Measurements from ENCODE around the gene NBL1.

NBL1 gene

DNA sequence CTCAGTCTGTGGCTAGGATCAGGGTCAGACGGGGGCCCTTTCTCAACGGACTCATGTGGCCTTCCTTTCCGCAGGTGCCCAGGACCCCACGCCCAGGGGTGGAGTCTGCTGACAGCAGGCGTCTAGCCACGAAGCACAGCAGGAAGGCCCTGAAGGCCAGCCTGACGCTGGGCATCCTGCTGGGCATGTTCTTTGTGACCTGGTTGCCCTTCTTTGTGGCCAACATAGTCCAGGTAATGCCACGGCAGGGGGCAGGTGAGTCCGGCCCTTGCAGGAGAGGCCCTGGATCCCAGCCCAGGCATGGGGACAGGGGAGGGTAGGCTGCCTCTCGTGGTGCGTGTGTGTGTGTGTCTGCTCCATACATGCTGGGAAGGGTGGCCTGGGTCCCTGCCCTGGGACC is 34.4 kb downstream of the NBL1 start:
- no peak for DNase-seq

DNA sequence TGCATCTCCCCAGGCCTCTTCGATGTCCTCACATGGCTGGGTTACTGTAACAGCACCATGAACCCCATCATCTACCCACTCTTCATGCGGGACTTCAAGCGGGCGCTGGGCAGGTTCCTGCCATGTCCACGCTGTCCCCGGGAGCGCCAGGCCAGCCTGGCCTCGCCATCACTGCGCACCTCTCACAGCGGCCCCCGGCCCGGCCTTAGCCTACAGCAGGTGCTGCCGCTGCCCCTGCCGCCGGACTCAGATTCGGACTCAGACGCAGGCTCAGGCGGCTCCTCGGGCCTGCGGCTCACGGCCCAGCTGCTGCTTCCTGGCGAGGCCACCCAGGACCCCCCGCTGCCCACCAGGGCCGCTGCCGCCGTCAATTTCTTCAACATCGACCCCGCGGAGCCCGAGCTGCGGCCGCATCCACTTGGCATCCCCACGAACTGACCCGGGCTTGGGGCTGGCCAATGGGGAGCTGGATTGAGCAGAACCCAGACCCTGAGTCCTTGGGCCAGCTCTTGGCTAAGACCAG is 34.9 kb downstream of the NBL1 start:
- no peak for DNase-seq

DNA sequence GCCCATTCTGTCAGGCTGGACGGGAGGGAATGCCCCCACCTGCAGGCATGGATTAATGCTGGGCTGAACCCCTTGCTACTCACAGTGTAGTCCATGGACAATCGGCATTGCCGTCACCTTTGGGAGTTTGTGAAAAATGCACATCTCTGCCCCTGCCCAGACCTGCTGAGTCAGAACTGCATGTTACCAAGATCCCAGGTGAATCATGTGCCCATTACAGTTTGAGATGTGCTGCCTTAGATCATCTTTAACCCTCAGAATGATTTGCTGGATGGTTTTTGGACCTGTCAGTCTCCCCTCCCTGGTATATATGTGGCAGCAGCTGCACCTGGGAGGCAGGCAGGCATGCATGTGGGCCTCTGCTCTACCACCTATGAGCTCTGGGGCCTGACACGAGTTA is 35.6 kb downstream of the NBL1 start:
- no peak for DNase-seq

DNA sequence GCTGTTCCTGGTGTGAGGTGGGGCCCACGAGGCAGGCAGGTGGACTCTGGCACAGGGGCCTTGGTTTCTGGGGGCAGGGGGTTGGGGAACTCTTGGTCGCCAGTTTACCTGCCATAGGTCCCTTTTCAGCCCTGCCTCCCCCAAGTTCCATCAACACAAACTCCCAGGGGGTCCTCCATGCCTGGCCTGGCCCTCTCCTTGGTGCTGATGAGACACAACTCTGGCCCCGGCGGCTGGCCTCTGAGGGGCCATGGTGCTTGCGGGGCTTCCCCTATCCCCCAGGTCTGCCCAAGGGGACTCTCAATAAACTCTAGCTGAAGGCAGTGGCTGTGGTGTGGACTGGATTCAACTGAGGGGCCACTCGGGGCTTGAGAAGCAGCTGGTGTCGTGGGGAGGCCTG is 36.5 kb downstream of the NBL1 start:
- no peak for DNase-seq

DNA sequence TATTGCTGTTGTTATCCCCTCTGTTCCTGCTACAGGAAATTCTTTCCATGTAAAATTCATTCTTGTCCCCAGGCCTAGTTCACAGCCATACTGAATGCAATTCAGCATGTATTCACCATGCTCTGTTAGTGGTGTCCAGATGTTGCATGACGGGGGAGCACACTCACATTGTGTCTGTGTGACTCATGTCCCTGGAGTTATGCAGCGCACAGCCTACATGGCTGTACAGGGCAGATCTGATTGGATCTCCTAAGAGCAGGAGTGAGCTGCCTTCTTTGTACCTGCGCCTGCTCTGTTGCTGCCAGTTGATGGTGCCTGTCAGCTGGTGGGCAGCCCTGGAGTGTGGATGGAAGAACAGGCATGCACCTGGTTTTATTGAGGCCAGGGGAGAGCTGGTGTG is 38.1 kb downstream of the NBL1 start:
- no peak for DNase-seq

DNA sequence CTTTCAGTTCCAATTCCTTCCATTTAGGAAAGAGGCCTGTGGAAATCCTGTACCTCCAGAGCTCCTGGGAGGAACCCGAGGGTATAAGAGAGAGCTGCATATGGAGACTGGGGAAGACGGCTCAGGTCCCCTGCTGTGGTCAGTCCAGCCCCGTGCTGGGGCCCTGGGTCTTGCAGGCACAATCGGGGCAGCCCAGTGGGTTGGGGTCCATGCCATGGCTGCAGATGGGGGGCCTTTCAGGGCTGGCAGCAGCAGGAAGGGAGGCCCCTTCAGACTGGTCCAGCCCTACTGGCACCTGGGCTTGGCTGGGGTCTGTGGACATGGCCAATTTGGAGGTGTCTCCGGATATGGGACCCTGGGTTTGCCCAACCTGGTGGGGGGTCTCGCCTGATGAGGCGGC is 38.8 kb downstream of the NBL1 start:
- no peak for DNase-seq

DNA sequence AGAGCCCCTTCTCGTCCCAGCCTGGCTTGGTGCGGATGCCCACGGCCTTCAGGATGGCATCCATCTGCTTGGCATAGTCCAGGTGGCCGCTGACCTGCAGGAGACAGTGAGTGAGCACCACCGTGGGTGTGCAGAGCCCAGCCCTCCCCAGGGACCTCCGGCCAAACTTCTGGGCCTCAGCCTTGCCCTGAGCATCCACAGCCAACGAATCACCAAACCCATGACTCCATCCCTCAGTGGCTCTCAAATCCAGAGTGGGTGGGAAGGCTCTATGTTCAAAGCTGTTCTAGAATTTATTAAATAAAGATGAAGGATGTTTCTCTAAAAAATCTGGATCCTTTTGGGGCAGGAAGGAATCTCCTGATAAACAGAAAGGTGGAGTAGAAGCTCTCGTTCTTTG is 39.2 kb downstream of the NBL1 start:
- no peak for DNase-seq

DNA sequence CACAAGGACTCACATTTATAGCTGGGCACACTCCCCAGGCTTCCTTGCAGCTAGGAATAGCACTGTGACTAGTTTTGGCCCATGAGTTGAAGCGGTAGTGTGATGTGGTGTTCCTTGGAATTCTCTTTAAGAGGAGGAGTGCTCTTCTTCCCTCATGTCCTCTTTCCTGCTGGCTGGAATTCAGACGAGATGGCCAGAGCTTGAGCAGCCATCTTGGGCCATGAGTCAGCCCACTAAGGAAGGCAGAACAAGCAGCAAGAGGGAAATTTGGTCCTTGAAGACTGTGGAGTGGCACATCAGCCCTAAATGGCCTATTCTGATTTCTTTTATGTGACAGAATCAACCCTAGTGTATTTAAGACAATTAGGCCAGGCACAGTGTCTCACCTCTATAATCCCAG is 40.6 kb downstream of the NBL1 start:
- DNase-seq: no peak

DNA sequence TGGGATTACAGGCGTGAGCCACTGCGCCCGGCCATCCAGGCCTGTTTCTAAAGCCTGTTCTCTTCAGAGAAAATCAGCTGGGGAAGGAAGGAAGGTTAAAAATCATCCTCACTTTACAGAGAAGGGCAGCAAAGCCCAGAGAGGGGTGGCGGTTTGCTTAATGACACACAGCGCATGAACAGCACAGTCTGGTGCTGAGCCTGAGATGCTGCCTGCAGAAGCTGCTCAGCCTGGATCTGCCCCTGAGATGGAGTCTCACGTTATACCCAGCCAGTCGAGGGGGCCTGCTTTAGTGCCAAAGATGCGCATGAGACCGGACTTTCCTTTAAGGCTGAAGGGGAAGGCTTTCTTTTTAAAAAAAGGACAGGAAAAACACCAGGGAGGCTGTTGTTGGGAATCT is 41.9 kb downstream of the NBL1 start:
- DNase-seq: no peak

DNA sequence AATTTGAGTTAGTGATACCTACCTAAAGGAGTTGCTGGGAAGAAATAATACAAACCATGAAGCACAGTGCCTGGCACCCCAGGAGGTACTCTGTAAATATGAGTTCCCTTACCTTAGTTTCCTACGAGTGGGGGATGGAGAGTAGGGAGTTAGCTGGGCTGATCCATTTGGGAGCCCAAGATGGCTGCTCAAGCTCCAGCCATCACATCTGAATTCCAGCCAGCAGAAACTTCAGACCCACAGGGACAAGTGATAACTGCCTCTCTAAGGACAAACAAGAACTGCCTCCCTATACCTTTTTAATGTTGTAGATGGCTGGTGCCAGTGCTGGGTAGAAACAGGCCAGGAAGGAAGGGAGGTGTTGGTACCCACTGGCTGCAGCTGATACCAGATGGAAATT is 43.3 kb downstream of the NBL1 start:
- no peak for DNase-seq

DNA sequence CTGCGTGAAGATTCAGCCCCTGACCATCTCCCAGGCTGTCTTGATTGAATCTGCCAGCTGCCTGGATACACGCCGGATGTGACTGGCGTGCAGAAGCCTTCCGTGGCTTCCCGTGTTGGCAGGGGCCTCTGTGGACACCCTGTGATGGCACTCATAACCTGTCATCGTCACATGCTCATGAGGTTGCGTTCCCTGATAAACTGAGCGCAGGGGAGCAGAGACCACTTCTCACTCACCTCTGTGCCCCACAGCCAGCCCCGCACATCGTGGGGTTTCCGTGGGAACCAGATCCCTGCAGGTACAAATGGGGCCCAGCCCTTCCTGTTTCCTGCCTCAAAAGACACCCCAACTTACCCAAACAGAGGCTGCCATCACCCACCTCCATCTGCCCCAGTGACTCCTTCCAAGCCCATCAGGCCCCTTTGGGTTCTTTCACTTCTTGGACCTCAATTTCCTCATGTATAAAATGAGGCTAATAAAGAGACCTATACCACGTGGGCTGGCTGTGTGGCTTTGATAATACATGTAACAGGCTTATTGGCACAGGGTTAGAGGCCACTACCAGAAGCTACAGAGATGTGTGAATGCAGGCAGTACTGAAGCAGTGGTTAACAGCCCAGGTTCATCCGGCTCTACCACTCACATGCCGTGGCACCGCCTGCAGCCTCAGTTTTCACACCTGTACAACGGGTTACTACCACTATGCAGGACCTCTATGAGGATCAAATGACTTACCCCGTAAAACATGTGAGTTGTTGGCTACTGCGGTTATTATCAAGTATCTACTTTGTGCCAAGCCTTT is 44.1 kb downstream of the NBL1 start:
- no peak for DNase-seq

DNA sequence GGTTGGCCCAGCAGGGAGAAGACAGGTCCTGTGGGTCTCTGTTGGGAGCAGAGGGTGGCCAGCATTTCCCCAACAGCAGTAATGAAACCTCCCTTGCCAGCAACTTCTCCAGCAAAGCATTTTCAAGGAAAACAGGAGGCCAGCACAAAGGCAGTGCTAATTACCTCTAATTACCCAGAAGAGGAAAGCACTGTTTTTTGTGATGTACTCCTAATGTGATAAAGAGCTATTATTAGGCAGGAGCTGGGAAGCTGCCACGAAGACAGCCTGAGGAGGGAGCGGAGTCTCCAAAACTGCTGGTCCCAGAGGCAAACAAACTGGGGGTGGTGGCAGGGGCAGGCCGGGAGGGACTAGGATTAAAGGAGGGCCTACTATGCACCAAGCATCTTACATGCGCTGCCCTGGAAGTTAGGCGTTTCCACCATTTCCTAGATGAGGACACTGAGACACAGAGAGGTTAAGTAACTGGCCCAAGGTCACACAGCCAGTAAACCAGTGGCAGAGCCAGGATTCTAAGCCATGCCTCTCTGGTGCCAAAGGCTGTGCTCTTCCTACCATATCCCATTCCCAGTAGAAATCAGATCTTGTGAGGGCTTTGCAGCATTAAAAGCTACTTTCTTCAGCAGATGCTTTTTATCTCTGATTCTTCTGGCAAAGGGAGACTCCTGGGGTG is 45.1 kb downstream of the NBL1 start:
- no peak for DNase-seq

DNA sequence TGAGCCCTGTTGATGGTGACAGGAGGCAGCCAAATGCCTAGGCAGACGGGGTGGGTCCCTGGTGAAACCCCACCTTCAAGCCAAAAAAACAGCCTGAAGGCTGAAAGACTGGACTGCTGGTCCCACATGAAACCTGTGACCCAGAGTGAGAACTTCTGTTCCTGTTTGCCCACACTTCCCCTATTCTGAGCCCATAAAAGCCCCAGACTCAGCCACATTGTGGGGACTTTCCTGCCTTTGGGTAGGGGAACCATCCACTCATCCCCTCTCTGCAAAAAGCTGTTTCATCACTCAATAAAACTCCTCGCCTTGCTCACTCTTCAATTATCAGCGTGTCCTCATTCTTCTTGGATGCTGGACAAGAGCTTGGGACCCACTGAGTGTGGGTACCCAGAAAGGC is 45.7 kb downstream of the NBL1 start:
- DNase-seq: no peak

DNA sequence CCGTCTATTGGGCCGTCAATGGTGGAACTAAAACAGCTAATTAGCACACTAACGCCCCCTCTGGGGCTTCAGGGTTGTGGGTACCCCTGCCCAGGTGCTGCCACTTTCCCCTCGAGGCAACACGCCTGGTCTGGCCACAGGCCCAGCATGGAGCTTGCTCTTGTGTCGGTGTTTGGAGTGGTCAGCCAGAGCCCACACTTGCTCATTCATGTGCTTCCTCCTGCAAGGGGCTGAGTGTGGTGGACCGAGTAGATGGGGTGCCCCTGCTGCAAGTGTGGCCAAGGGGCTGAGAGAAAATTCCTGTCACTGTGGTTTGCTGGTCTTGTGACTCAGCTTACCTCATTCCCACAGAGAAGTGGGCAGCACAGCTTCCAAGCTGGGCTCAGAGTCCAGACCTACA is 46.2 kb downstream of the NBL1 start:
- no peak for DNase-seq

DNA sequence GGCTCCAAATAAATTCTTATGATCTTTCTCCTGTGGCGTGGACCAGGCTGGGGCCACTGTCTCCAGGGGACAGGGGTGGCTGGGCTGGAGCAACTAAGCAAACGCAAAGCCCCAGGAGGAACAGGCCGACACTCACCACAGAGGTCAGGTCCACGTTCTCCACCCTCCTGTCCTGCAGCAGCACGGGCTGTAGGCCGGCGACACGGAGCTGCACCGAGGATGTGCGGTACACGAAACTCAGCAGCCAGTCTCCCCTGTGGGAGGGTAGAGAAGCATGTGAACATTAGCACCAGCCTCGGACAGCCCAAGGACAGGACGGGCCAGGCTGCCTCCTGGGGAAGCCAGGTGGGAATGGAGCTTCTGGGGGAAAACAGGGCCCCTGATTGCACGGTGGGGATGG is 50.2 kb downstream of the NBL1 start:
- no peak for DNase-seq

DNA sequence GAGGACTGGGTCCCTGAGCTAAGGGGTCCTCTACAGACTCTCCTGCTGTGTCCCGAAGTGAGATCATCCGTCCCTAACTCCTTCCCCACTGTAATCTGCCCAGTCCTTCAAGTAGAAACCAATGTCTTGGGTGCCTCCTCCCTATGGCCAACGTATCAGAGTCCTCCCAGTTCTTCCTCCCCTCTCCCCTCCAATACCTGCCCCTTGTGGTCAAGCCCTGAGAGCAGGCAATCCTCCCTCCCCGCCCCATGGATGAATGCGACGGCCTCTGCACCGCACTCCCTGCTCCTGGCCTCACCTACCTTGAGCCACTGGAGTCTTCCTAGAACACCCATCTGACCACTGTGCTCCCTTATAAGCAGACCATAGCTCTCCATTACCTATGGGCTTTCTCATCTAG is 51.7 kb downstream of the NBL1 start:
- no peak for DNase-seq

DNA sequence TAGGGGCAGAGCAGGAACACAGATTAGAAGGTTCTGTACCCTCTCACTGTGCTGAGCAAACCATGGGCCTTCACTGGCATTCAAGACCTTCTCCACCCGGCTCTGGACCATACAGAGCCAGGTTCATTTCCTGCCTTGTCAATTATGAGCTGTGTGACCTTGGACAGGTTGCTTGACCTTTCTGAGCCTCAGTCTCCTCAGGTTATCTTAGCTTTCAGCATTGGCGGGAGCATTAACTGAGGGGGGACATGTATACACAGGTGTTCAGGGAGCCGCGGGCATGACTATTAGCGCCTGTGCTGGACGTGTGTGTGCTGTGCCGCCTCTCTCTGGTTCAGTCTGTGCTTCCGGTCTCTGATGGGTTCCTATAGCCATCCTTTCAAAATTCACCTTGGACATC is 52.7 kb downstream of the NBL1 start:
- no peak for DNase-seq

DNA sequence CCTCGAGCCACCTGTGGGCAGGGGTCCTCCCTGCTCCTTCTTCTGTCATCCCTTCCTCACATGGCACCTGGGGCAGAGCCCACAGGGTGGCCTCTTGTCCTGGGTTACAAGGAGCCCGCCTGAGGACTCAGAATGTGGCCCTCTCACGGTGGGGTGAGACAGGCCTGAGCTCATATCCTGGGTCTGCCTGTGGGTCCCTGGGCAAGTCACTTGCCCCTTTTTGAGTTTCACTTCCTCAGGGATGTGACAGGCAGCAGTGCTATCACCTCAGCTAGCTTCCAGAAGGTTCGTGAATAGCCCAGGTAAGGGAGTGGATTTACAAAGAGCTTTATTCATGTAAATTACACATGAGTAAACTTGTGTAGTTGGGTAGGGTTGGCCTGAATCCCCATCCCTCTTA is 54.1 kb downstream of the NBL1 start:
- DNase-seq: no peak

DNA sequence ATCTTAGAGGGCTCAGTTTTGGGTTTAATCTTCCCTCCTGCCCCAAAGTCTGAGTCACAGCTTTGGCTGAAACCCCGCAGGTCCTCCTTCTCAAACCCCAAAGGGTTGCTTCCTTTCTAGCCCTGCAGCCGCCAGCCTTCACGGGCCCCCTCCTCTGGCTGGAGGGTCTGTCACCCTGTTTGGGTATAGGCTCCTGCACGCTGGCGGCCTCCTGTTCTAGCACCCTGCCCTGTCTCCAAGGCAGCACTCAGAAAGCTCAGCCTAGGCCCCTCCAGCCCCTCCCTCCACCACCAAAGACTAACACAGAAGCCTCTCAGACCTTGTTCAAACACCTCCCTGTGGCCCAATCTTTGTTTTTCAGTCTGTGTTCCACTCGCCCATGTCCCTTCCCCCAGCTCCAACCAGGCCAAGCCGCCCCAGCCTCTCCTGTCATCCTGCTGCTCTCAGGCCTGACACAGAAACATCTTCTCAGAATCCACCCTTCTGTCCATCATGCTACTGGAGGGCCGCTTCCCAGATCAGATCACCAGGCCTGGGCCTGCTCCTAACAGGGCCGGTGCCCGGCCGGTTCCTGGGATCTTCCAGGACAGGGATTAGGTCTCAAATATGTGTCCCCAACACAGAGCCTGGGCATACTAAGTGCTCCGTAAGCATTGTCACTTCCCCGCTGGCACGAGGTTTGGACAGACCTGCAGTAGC is 56.1 kb downstream of the NBL1 start:
- no peak for DNase-seq

DNA sequence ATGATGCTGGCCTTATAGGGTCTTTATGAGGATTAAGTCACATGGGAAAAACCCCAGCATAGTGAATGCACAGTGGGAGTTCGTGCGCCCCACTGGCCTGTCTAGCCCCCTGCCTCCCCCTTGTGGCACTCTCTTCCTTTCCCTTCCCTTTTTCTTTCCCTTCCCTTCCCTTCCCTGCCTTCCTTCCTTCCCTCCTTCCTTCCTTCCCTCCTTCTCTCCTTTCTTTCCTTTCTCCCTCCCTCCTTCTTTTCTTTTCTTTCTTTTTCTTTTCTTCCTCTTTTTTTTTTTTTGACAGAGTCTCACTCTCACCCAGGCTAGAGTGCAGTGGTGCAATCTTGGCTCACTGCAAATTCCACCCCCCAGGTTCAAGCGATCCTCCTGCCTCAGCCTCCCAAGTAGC is 59.2 kb downstream of the NBL1 start:
- no peak for DNase-seq

DNA sequence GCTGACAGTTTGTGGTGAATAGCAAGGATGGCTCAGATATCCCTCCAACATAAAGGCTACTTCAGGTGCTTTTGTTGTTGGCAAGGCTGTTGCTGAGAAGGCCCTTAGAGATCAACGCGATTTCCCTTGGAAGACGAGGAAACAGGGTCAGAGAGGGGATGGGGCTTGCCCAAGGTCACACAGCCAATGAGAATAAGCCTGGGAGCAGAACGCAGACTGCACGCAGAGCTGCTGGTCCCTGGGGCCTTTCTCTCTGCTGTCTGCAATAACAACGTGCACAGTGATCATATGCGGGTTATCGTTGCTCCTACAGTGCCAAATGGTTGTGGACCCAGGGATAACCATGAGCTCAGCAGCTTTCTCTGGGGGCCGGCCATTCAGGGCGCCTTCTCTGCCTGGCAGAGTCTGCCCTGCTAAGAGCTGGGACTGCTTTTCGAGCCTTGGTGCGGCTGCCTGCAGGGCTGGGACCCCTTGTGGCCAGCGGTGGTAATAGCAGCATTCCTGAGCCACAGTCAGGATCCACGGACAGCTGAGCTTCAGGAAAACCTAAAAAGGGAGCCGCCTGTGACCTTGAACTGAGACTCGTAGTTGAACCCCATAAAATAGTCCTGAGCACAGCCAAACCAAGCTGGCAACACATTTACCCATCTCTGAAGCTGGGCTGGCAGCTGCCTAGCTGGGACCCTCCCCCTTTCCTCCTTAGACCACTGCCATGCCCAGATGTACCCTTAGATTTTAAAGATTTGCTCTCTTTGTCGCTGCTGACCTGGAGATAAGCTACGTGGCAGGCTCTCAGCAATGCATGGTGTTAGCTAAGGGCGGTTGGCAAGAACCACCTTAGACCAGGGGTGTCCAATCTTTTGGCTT is 60.4 kb downstream of the NBL1 start:
- DNase-seq: peak; percentile 9

DNA sequence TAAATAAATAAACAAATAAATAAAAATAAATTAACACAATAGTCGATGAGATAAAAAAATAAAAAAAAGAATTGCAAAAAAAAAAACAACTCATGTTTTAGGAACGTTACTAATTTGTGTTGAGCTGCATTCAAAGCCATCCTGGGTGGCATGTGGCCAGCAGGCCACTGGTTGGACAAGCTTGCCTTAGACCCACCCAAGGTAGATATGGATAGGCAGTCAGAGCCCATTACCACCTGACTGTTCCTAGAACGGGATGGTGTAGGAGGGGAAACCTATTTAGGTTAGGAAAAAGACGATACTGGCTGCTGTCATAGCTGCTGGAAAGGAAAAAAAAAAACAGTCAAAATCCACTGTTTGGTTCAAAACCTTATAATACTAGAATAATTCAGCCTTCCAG is 61.4 kb downstream of the NBL1 start:
- no peak for DNase-seq

DNA sequence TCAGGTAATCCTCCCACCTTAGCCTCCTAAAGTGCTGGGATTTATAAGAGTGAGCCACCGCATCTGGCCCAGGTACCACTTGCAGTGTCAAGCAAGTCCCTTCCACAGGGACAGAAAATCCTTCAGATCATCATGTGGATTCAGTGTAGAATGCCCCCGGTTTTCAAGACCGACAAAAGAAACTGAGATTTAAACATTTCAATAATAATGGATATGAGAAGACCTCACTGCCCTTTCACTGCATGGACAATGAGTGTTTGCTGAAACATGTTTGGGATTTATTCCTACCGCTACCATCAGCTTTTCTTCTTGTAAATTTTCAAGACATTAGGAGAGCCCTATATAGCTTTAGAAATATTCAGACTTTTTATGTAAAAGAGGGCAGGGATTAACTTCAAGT is 62.0 kb downstream of the NBL1 start:
- no peak for DNase-seq

All from NCI-H1694 treated with DMSO at 0.1 percent for 48 hours (cell line).